Transverse colon (tissue), 4 donors: ENCODE results near the gene TMEM164. TPM values are rescaled to one million over a fixed set of nuclear protein-coding genes. Genes with fewer than 3 reads are reported as not detected.

Source experiments
- DNase-seq: peaks from one replicate; pipeline ENCODE4 v3.0.0-alpha.2; 2019
- H3K27ac ChIP-seq, 4 donors: fragments of 200-600 bp; sonication (generic); 2 replicates each; pipeline ENCODE4 v1.5.1; 2016 to 2018; ENCODE audit warnings: inconsistent platforms in 4 of 4
- H3K27me3 ChIP-seq: fragments of 200-600 bp; sonication (generic); 2 replicates; pipeline ENCODE4 v1.5.1; 2017; ENCODE audit warnings: inconsistent platforms
- H3K36me3 ChIP-seq, 4 donors: fragments of 200-600 bp; sonication (generic); 2 replicates each; pipeline ENCODE4 v1.5.1; 2017 to 2019; ENCODE audit warnings: inconsistent platforms in 4 of 4
- H3K4me1 ChIP-seq, 4 donors: fragments of 200-600 bp; sonication (generic); 2 replicates each; pipeline ENCODE4 v1.5.1; 2017 to 2020; ENCODE audit warnings: inconsistent platforms in 4 of 4
- H3K4me3 ChIP-seq, 4 donors: fragments of 200-600 bp; sonication (generic); 1 replicate in 1 of 4; 2 replicates in 3 of 4; pipeline versions ENCODE4 v1.5.1 to v1.6.1; 2017 to 2019; ENCODE audit warnings: inconsistent platforms in 4 of 4
- H3K9me3 ChIP-seq, 2 donors: fragments of 200-600 bp; sonication (generic); 2 replicates each; pipeline ENCODE4 v1.5.1; 2017 to 2019; ENCODE audit warnings: inconsistent platforms in 2 of 2
- CTCF ChIP-seq, 5 experiments: fragments of 200-600 bp in 3 of 5; fragments of 450-650 bp in 2 of 5; sonication (generic) in 3 of 5; IDR thresholded peaks; 1 replicate in 2 of 5; 2 replicates in 3 of 5; pipeline ENCODE4 v1.5.1; 2016 to 2017; ENCODE audit warnings: antibody characterized with exemption in 5 of 5, inconsistent platforms in 3 of 5, mild to moderate bottlenecking in 2 of 5, moderate library complexity in 1 of 5
- EP300 ChIP-seq: sonication (generic); formaldehyde crosslinking; IDR thresholded peaks from one replicate; pipeline ENCODE4 v1.6.1; 2017; ENCODE audit warnings: antibody characterized with exemption, low read depth
- POLR2A ChIP-seq: fragments of 450-650 bp; IDR thresholded peaks from one replicate; pipeline ENCODE4 v1.6.1; 2016; ENCODE audit warnings: antibody characterized with exemption, mild to moderate bottlenecking, moderate library complexity
- POLR2AphosphoS5 ChIP-seq, 3 donors: sonication (generic); formaldehyde crosslinking; IDR thresholded peaks; one replicate each; pipeline ENCODE4 v1.6.1; 2016; ENCODE audit warnings: antibody characterized with exemption in 3 of 3
- WGBS, 2 donors: methylation state at CpG; one replicate each; pipeline ENCODE4 v1.1.5; 2018; ENCODE audit warnings: low coverage in 1 of 2; 5-methylcytosine and 5-hydroxymethylcytosine counted together
- in situ Hi-C, 4 donors: fragments of 200-750 bp; cut with MboI; loops; one replicate each; pipeline versions ENCODE4 v1.15.0 to v1.15.1; 2017; ENCODE audit warnings: low sequenced_read_pairs in 3 of 4, low pct_ligation_motif_present in 1 of 4, low pct_unique_long_range_greater_than_20kb in 1 of 4
- intact Hi-C: fragments of 100-400 bp; cut with DNase I; formaldehyde crosslinking; loops from one replicate; pipeline ENCODE4 v1.15.1; 2023; ENCODE audit warnings: low total_unique reads
- total RNA-seq, 4 donors: library from RNA; depleted of rRNA; stranded (reverse); fragments of >200 nt; gene quantifications; one replicate each; pipeline ENCODE4 v1.1.0, GENCODE V29; 2016

Gene TMEM164
- total RNA-seq, 4 donors from 2014 or later = 19.5 to 112 (median 91.3) TPM

- H3K9me3 ChIP-seq = no peaks in the 10 kb centered on the region
- TF ChIP-seq POLR2A (no peak), POLR2AphosphoS5 (IDR thresholded peaks at IDR 0.05) (no peak), EP300 (no peak), CTCF (IDR thresholded peaks at IDR 0.05) (no peak)
- intact Hi-C loops (no loop called here), in situ Hi-C loops (loop anchor here in 2 of 4 donors (5.0 to 10.0 kb wide), 2 partner anchors 243 to 246 kb away; no protein-coding TSS in a partner anchor)
- H3K27ac ChIP-seq = no peak overlapping the region
- no peak overlapping the region for H3K4me3 ChIP-seq
- no peaks in the 10 kb centered on the region for H3K36me3 ChIP-seq
- H3K27me3 ChIP-seq = no peaks in the 10 kb centered on the region
- DNase-seq = no peak
- WGBS, 2 donors = 70% methylated on average over 1 of the region's 1 CpG; no CpG with 5 or more reads in 1 of the 2 donors
- H3K4me1 ChIP-seq = no peaks in the 10 kb centered on the region
These were observed 158.4 kb downstream of the TMEM164 start for GRCh38 chrX:110161361-110161686.

GRCh38 chrX:110162131-110162530 lies 159.2 kb downstream of the TMEM164 start:
- Histone ChIP-seq H3K4me1 (no peaks in the 10 kb centered on the region), H3K4me3 (no peak overlapping the region), H3K27me3 (no peaks in the 10 kb centered on the region), H3K9me3 (no peaks in the 10 kb centered on the region), H3K27ac (no peak overlapping the region), H3K36me3 (no peaks in the 10 kb centered on the region)
- TF ChIP-seq EP300 (no peak), CTCF (IDR thresholded peaks at IDR 0.05) (no peak), POLR2A (no peak), POLR2AphosphoS5 (IDR thresholded peaks at IDR 0.05) (no peak)
- intact Hi-C loops (no loop called here), in situ Hi-C loops (loop anchor here in 2 of 4 donors (5.0 to 10.0 kb wide), 2 partner anchors 243 to 245 kb away; no protein-coding TSS in a partner anchor)
- 100% methylated on average over 1 of the region's 1 CpG; no CpG with 5 or more reads in 1 of the 2 donors for whole genome bisulfite sequencing, 2 donors
- no peak for DNase-seq

- no peaks in the 10 kb centered on the region for H3K36me3 ChIP-seq
- intact Hi-C loops (no loop called here), in situ Hi-C loops (loop anchor here in 2 of 4 donors (5.0 to 10.0 kb wide), 2 partner anchors 242 to 244 kb away; no protein-coding TSS in a partner anchor)
- no peaks in the 10 kb centered on the region for H3K27me3 ChIP-seq
- H3K27ac ChIP-seq = no peak overlapping the region
- H3K4me1 ChIP-seq = no peaks in the 10 kb centered on the region
- no peaks in the 10 kb centered on the region for H3K9me3 ChIP-seq
- TF ChIP-seq POLR2A (no peak), POLR2AphosphoS5 (IDR thresholded peaks at IDR 0.05) (no peak), CTCF (IDR thresholded peaks at IDR 0.05) (no peak), EP300 (no peak)
- no peak for DNase-seq
- 33 to 42% methylated on average over 1 of the region's 1 CpG for WGBS, 2 donors
- H3K4me3 ChIP-seq = no peak overlapping the region
These were observed 160.0 kb downstream of the TMEM164 start for GRCh38 chrX:110162867-110163266.

- Histone ChIP-seq H3K9me3 (no peaks in the 10 kb centered on the region), H3K27ac (no peak overlapping the region), H3K4me1 (no peaks in the 10 kb centered on the region), H3K27me3 (no peaks in the 10 kb centered on the region), H3K36me3 (no peaks in the 10 kb centered on the region), H3K4me3 (no peak overlapping the region)
- TF ChIP-seq POLR2A = no peak
- TF ChIP-seq CTCF (IDR thresholded peaks at IDR 0.05) = no peak
- TF ChIP-seq POLR2AphosphoS5 (IDR thresholded peaks at IDR 0.05) = no peak
- TF ChIP-seq EP300 = no peak
- intact Hi-C loops = no loop called here
- in situ Hi-C loops = loop anchor here in 2 of 4 donors (5.0 to 10.0 kb wide), 2 partner anchors 241 to 244 kb away; no protein-coding TSS in a partner anchor
- 63 to 80% methylated on average over 3 of the region's 3 CpGs for WGBS, 2 donors
- DNase-seq = no peak
These were observed 160.6 kb downstream of the TMEM164 start for GRCh38 chrX:110163488-110163887.
